SH-SY5Y (cell line): ENCODE measurements around the gene LTBP1.

Experiments
- GATA2 ChIP-seq: IDR thresholded peaks from 2 replicates; pipeline ENCODE4 v1.6.1; 2011; ENCODE audit warnings: mild to moderate bottlenecking, low read depth, low read length
- GATA3 ChIP-seq: IDR thresholded peaks from 2 replicates; pipeline ENCODE4 v1.6.1; 2011; ENCODE audit warnings: low read depth, mild to moderate bottlenecking, low read length, moderate library complexity

DNA sequence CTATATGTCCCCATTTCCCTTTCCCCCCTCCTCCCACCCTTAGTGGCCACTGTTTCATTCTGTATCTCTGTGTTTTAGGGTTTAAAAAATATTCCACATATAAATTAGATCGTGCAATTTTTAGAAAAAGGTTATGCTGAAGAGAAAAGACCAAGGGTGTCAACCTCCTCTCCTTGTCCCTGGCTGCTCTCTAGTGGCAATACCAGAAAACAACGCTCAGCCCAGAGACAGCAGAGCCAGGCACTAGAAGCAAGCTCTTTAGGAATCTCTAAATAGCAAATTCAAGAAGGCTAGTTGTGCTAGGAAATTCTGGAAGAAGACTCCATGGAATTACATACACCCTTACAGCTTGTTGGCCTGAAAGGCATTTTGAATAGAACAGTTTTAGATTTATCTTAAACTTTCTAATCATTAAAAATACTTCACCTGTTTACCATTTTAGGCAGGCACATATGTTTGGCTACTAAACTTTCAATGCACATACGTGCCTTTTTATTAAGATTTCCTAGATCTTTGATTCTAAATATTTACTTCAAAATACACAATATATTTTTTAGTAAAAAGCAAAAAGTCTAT, 494.6 kb downstream of the LTBP1 start:
- TF ChIP-seq GATA3 (no peak), GATA2 (no peak)
